ENCODE measurements around the gene HSPB1.
A peak's percentile ranks its signal among the peaks of the same experiment; 100 is the strongest.
"Not testable (repeated sequence)": the region's sequence is repeated elsewhere in the genome, so short reads cannot be mapped to it uniquely, and the experiment has no call there.

HSPB1 gene

DNA sequence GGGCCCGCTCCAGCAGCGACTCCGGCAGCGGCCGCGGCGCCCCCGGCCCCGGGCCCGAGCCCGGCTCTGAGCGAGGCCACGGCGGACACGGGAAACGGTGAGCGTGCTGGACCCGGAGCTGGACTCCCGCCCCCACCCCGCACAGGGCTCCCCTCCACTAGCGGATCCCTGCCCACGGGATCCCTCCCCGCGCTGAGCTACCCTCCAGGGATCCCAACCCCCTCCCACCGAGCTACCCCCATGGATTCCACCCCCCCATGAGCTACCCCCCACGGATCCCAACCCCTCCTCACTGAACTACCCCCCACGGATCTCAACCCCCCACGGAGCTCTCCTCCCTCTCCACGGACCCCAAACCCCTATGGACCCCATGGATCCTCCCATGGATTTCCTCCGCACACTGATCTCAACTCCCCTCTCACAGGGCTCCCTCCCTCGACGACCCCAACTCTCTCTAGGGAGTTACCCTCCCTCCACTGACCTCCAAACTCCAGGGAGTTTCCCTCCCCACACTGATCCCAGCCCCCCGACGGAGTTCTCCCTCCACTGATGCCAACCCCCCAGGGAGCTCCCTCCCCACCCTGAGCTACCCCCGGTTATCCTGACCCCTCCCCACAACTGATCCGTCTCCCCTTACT lies 20.6 kb upstream of the HSPB1 start:
- ATAC-seq = no peak

GRCh38 chr7:76282344-76283253 lies 19.9 kb upstream of the HSPB1 start:
- DNase-seq (no peak), ATAC-seq (no peak)

More for the DNA sequence above, 20.6 kb upstream of the HSPB1 start:
- no peak for DNase-seq

GRCh38 chr7:76283254-76284159 lies 19.0 kb upstream of the HSPB1 start:
- ATAC-seq = no peak
- no peak for DNase-seq

GRCh38 chr7:76285604-76286374 lies 16.7 kb upstream of the HSPB1 start:
- DNase-seq = no peak

GRCh38 chr7:76286842-76287403 lies 15.6 kb upstream of the HSPB1 start:
- ATAC-seq = no peak

More at GRCh38 chr7:76285604-76286374, 16.7 kb upstream of the HSPB1 start:
- ATAC-seq = no peak

DNA sequence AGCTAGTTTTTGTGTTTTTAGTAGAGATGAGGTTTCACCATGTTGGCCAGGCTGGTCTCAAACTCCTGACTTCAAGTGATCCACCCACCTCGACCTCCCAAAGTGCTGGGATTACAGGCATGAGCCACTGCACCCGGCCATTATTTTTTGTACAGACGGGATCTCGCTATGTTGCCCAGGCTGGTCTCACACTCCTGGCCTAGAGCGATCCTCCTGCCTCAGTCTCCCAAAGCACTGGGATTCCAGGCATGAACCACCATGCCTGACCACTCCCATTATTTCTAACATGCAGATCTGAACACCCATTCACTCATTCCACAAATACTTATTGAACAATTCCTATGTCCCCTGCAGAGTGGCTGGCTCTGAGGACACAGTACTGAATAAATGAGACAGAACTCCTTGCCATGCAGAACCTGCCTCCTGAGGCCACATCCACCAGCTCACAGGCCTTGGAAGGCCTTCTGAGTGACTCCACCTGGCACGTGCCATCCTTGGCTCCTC lies 11.6 kb upstream of the HSPB1 start:
- not testable (repeated sequence) for DNase-seq, ATAC-seq

More at GRCh38 chr7:76286842-76287403, 15.6 kb upstream of the HSPB1 start:
- no peak for DNase-seq

- peak; percentile 92 for DNase-seq
Measured at GRCh38 chr7:76291351-76292212, 10.9 kb upstream of the HSPB1 start.

GRCh38 chr7:76292213-76292573 lies 10.3 kb upstream of the HSPB1 start:
- peak; percentile 20 for ATAC-seq

More at GRCh38 chr7:76291351-76292212, 10.9 kb upstream of the HSPB1 start:
- ATAC-seq = peak; percentile 92

GRCh38 chr7:76292911-76293310 lies 9.6 kb upstream of the HSPB1 start:
- not testable (repeated sequence) for DNase-seq, ATAC-seq

More at GRCh38 chr7:76292213-76292573, 10.3 kb upstream of the HSPB1 start:
- no peak for DNase-seq

- DNase-seq (no peak), ATAC-seq (no peak)
Measured at GRCh38 chr7:76293407-76293901, 9.0 kb upstream of the HSPB1 start.

DNA sequence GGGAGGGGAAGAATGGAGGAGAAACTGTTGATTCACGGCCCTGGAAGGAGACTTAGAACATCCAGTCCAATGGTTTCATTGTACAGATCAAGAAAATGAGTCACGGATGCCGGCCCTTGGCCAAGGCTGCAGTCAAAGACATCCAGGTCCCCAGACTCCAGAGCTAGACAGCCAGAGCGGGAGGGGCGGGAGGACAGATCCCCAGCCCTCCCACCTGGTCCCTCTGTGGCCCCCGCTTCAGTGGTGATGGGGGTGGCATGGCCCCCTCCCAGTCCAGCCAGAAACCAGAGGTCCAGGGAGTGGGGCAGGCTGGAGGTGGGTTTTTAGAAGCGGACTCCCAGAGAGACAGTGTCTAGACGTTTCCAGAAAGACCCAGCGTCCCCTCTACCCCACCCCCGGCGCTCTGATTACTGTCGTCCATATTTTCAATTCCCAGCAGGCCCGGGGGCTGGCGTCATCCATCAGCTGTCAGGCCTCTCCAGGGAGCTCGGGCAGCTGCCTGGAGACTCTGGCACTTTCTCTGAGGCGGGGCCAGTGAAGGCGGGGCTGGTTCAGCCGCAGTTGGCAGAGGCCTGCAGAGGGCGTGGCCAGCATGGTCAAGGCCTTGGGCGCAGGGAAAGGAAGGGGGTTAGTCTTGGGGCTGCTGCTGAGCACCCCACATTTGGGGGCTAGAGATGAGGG lies 8.0 kb upstream of the HSPB1 start:
- no peak for ATAC-seq
- DNase-seq = no peak

- no peak for DNase-seq
- ATAC-seq = no peak
Measured at GRCh38 chr7:76296743-76297740, 5.4 kb upstream of the HSPB1 start.

GRCh38 chr7:76300166-76300731 lies 2.2 kb upstream of the HSPB1 start:
- DNase-seq (no peak), ATAC-seq (no peak)

DNA sequence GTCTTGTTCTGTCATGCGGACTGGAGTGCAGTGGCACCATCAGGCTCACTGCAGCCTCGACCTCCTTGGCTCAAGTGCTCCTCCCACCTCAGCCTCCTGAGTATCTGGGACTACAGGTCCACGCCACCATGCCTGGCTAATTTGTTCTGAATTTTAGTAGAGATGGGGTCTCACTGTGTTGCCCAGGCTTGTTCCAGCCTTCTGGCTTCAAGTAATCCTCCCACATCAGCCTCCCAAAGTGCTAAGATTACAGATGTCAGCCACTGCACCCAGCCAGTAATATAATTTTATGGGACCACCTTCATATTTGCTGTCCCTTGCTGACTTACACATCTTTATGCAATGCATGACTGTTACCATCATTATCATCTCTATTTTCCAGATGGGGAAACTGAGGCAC lies 1.5 kb upstream of the HSPB1 start:
- no peak for ATAC-seq

DNA sequence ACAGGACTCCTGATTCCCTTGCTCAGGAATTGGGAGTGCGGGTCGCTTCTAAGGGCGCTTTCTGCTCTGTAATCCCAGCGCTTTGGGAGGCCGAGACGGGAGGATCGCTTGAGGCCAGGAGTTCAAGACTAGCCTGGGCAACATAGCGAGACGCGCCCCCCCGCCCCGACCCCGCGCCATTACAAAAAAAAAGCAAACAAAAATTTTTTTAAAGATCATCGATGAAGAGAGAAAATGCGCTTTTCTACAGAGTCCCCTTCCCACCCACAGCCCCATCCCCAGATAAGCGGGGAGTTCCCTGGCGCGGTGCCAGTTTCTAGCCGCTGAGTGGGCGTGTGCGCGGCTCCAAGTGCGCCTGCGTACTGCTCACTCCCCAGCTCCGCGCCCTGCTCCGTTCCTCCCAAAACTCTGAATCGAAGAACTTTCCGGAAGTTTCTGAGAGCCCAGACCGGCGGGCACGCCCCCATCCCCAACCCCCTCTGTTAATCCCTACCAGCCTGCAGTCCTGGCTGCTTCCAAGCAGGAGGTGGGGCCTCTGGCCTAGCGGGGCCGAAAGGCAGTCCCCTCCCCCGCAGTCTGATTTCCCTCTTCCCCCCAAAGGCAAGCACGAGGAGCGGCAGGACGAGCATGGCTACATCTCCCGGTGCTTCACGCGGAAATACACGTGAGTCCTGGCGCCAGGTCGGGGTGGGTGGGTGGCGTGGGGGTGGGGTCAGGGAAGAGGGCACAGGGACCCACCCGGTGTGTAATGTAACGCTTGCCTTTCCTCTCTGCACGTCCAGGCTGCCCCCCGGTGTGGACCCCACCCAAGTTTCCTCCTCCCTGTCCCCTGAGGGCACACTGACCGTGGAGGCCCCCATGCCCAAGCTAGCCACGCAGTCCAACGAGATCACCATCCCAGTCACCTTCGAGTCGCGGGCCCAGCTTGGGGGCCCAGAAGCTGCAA lies 1.0 kb downstream of the HSPB1 start:
- peak; percentile 60 for ATAC-seq

More for the DNA sequence above, 1.5 kb upstream of the HSPB1 start:
- DNase-seq = no peak

GRCh38 chr7:76304888-76305375 lies 2.5 kb downstream of the HSPB1 start:
- ATAC-seq (no peak), DNase-seq (no peak)

More for the DNA sequence above, 1.0 kb downstream of the HSPB1 start:
- DNase-seq = peak; percentile 80
